Measurements from ENCODE around the gene SEPTIN10.

DNA sequence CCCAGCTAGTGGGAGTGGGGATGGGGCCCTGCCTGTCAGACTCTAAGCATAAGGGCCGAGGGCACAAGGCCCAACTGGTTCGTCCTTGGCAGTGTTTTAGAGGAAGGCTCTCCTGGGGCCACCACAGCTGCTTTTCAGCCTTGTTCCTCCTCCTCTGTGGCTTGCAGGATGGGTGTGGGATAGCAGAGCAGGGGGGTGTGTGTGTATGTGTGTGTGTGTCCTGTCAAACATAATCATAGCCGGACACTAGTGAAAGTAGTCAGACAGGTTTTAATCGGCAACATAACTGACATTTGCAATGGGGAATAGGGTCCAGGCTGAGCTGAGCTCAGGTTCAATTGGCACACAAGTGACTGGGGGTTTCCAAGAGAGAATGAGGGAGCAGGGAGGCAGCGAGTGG, 114.2 kb downstream of the SEPTIN10 start:
- TF ChIP-seq, protein P1, sequence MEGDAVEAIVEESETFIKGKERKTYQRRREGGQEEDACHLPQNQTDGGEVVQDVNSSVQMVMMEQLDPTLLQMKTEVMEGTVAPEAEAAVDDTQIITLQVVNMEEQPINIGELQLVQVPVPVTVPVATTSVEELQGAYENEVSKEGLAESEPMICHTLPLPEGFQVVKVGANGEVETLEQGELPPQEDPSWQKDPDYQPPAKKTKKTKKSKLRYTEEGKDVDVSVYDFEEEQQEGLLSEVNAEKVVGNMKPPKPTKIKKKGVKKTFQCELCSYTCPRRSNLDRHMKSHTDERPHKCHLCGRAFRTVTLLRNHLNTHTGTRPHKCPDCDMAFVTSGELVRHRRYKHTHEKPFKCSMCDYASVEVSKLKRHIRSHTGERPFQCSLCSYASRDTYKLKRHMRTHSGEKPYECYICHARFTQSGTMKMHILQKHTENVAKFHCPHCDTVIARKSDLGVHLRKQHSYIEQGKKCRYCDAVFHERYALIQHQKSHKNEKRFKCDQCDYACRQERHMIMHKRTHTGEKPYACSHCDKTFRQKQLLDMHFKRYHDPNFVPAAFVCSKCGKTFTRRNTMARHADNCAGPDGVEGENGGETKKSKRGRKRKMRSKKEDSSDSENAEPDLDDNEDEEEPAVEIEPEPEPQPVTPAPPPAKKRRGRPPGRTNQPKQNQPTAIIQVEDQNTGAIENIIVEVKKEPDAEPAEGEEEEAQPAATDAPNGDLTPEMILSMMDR (IDR thresholded peaks at IDR 0.05) = no peak
- no peak for TF ChIP-seq POLR2A (IDR thresholded peaks at IDR 0.05)

All from ovary (tissue), 3 donors.